Melanocyte of skin (primary cell): ENCODE measurements around the gene LCN2. TPM values are rescaled to one million over a fixed set of nuclear protein-coding genes. Genes with fewer than 3 reads are reported as not detected.

ENCODE experiments used
- total RNA-seq, 2 donors: library from RNA; depleted of rRNA; stranded (reverse); fragments of >200 nt; gene quantifications; 2 replicates each; pipeline ENCODE4 v1.2.3, GENCODE V29; 2012

LCN2 gene
- not detected for total RNA-seq

GRCh38 chr9:128149001-128149701, at the start of gene LCN2:
Gene LCN2, plus strand, starts transcription at chr9:128149453. Its CDS starts 73 bp downstream, at chr9:128149526.

GRCh38 chr9:128127568-128127989, 21.7 kb upstream of the LCN2 start, which contains the start of gene PTGES2:
Gene PTGES2, minus strand, starts transcription at chr9:128127729. Its CDS starts 12 bp downstream, at chr9:128127717.

GRCh38 chr9:128159784-128160602, 10.7 kb downstream of the LCN2 start, which contains the start of gene BBLN:
Gene BBLN, plus strand, starts transcription at chr9:128160265. Its CDS starts 143 bp downstream, at chr9:128160408.

GRCh38 chr9:128191406-128192046, 42.3 kb downstream of the LCN2 start, which contains the start of gene CIZ1:
Gene CIZ1, minus strand, starts transcription at chr9:128191572. Its CDS starts 715 bp downstream, at chr9:128190857.

Other genes starting within 250 kb of the LCN2 start
- 10 to 100 TPM; 13.0 to 14.8 TPM for gene ST6GALNAC6, start 249.8 kb upstream of the LCN2 start, total RNA-seq
- 1 to 10 TPM; 5.2 to 8.3 TPM for gene ST6GALNAC4, start 232.4 kb upstream of the LCN2 start, total RNA-seq
- gene PIP5KL1, start 218.7 kb upstream of the LCN2 start, total RNA-seq: under 1 TPM; 0.33 to 0.34 TPM
- 10 to 100 TPM; 12.0 to 18.3 TPM for gene DPM2, start 211.6 kb upstream of the LCN2 start, total RNA-seq
- 10 to 100 TPM in 1 of 2 donors, 1 to 10 TPM in 1; 7.3 to 27.5 TPM for gene EEIG1, start 168.5 kb upstream of the LCN2 start, total RNA-seq
- gene NAIF1, start 82.1 kb upstream of the LCN2 start, total RNA-seq: 1 to 10 TPM; 5.9 to 7.3 TPM
- 10 to 100 TPM; 22.0 to 31.0 TPM for gene SLC25A25, start 81.2 kb upstream of the LCN2 start, total RNA-seq
- 10 to 100 TPM; 63.3 to 82.3 TPM for gene PTGES2, start 21.7 kb upstream of the LCN2 start, total RNA-seq
- gene BBLN, start 10.8 kb downstream of the LCN2 start, total RNA-seq: 10 to 100 TPM; 13.7 to 41.6 TPM
- gene CIZ1, start 42.1 kb downstream of the LCN2 start, total RNA-seq: 10 to 100 TPM; 28.2 to 30.6 TPM
- under 1 TPM; 0.67 to 0.69 TPM for gene DNM1, start 53.9 kb downstream of the LCN2 start, total RNA-seq
- gene GOLGA2, start 126.6 kb downstream of the LCN2 start, total RNA-seq: 10 to 100 TPM; 43.3 to 52.3 TPM
- gene SWI5, start 126.8 kb downstream of the LCN2 start, total RNA-seq: 10 to 100 TPM; 13.4 to 19.3 TPM
- gene TRUB2, start 173.0 kb downstream of the LCN2 start, total RNA-seq: 10 to 100 TPM; 22.4 to 30.0 TPM
- gene COQ4, start 173.4 kb downstream of the LCN2 start, total RNA-seq: 10 to 100 TPM; 43.3 to 49.9 TPM
- gene SLC27A4, start 191.1 kb downstream of the LCN2 start, total RNA-seq: 10 to 100 TPM; 39.6 to 49.0 TPM
- gene URM1, start 221.9 kb downstream of the LCN2 start, total RNA-seq: 10 to 100 TPM; 33.7 to 41.6 TPM